Measurements from ENCODE around the gene SART1.

SART1 gene

DNA sequence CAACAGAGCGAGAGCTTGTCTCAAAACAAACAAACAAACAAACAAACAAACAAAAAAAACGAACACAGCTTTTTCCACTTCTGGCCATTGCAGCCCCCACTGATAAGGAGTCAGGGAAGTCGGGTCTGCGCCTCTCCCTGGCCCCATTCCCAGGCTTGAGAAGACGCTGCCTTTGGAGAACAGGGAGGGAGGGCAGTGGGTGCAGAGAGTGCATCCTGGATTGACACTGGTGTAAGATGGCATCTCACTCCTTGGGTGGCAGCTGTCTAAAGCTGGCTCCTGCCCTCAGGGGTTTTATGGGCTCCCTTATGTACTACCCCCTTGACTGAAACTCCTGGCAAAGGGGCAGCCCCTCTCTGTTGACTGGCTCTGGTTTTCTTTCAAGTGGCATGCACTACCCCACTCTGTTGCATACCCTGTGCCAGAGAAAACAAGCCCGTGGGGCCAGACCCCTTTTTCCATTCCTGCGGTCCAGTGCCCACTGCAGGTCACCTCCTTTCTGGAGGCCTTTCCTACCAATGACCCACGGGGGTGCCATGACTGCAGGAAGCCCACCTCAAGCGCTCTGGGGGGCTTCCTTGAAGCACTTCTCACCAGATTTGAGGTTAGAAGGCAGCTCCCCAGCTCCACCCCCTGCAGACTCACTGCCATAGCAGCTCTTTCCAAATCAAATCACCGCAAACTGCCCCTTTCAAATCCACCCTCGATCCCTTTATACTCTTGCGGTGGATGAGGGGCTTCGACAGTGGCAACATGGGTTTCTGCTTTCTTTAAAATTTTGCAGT is 29.6 kb upstream of the SART1 start:
- TF ChIP-seq REST (IDR thresholded peaks at IDR 0.05; ENCODE audit: low read depth) (no peak), CEBPB (IDR thresholded peaks at IDR 0.05) (no peak), TCF12 (IDR thresholded peaks at IDR 0.05; ENCODE audit: low read depth) (no peak), TAF1 (IDR thresholded peaks at IDR 0.05; ENCODE audit: low read depth) (no peak), FOXM1 (IDR thresholded peaks at IDR 0.05; ENCODE audit: borderline replicate concordance, low read depth) (no peak), EGR1 (IDR thresholded peaks at IDR 0.05) (no peak), ZBTB7A (IDR thresholded peaks at IDR 0.05; ENCODE audit: low read depth) (no peak), RAD21 (IDR thresholded peaks at IDR 0.05; ENCODE audit: low read depth) (no peak), TEAD4 (IDR thresholded peaks at IDR 0.05) (no peak), EP300 (IDR thresholded peaks at IDR 0.05; ENCODE audit: borderline replicate concordance) (no peak), NFIC (IDR thresholded peaks at IDR 0.05) (no peak)

DNA sequence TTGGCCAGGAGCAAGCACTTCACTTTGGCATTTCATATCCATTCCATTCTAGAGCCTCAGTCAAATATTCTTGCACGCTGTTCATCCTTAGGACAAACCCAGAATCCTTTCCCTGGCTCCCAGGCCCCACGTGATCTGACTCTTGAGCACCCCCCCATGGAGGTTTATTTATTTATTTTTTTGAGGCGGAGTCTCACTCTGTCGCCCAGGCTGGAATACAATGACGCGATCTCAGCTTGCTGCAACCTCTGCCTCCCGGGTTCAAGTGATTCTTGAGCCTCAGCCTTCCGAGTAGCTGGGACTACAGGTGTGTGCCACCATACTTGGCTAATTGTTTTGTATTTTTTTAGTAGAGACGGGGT is 29.0 kb upstream of the SART1 start:
- TF ChIP-seq, protein P1, sequence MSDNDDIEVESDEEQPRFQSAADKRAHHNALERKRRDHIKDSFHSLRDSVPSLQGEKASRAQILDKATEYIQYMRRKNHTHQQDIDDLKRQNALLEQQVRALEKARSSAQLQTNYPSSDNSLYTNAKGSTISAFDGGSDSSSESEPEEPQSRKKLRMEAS (IDR thresholded peaks at IDR 0.05), result no peak
- peak; percentile 85 for TF ChIP-seq USF1 (IDR thresholded peaks at IDR 0.05)

DNA sequence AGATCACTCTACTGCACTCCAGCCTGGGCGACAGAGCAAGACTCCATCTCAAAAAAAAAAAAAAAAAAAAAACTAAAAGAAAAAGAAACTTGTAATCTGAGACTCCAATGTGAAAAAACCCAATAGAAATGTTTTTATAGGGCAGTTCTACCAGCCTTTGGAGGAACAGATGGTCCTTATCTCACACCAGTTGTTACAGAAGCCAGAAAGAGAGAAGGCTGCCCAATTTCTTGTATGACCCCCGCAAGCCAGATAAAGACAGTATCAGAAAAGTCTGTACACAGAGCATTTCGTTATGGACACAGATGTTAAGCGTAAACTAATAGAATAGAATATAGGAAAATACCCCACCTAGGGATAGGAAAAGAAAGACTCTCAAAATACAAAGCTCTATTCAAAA is 27.5 kb upstream of the SART1 start:
- TF ChIP-seq EGR1 (IDR thresholded peaks at IDR 0.05) (no peak), EP300 (IDR thresholded peaks at IDR 0.05; ENCODE audit: borderline replicate concordance) (no peak), NFIC (IDR thresholded peaks at IDR 0.05) (no peak), CREB1 (IDR thresholded peaks at IDR 0.05; ENCODE audit: low read depth) (no peak), USF1 (IDR thresholded peaks at IDR 0.05) (no peak), CEBPB (IDR thresholded peaks at IDR 0.05) (no peak), FOXM1 (IDR thresholded peaks at IDR 0.05; ENCODE audit: borderline replicate concordance, low read depth) (no peak), ZBTB7A (IDR thresholded peaks at IDR 0.05; ENCODE audit: low read depth) (no peak)
- TF ChIP-seq, protein P1 (IDR thresholded peaks at IDR 0.05), result no peak

DNA sequence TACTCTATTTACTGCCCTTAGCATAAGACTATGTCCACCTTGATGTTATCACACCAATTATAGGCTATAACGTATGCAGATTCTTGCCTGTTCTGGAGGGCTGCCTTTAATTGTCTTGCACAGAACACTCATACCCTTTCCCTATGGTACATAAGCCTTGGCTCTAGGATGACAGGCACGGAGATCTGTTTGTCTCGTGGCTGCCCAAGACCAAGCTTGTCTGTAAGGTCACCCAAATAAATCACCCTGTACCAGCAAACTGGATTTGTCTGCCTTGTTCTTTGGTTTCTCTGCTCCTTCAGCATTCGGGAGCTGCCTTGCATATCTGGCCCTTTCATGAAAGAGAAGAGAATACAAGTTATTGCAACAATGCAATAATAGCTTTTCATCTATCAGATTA is 23.8 kb upstream of the SART1 start:
- TF ChIP-seq TAF1 (IDR thresholded peaks at IDR 0.05; ENCODE audit: low read depth), result no peak
- TF ChIP-seq RAD21 (IDR thresholded peaks at IDR 0.05; ENCODE audit: low read depth), result no peak
- no peak for TF ChIP-seq FOXM1 (IDR thresholded peaks at IDR 0.05; ENCODE audit: borderline replicate concordance, low read depth)
- no peak for TF ChIP-seq TEAD4 (IDR thresholded peaks at IDR 0.05)
- no peak for TF ChIP-seq EGR1 (IDR thresholded peaks at IDR 0.05)
- no peak for TF ChIP-seq YY1 (IDR thresholded peaks at IDR 0.05; ENCODE audit: low read depth)
- TF ChIP-seq REST (IDR thresholded peaks at IDR 0.05; ENCODE audit: low read depth), result no peak
- no peak for TF ChIP-seq USF1 (IDR thresholded peaks at IDR 0.05)
- TF ChIP-seq EP300 (IDR thresholded peaks at IDR 0.05; ENCODE audit: borderline replicate concordance), result no peak
- no peak for TF ChIP-seq CEBPB (IDR thresholded peaks at IDR 0.05)
- TF ChIP-seq ZBTB7A (IDR thresholded peaks at IDR 0.05; ENCODE audit: low read depth), result no peak
- TF ChIP-seq, protein P1 (IDR thresholded peaks at IDR 0.05), result no peak
- TF ChIP-seq NFIC (IDR thresholded peaks at IDR 0.05), result no peak
- TF ChIP-seq CREB1 (IDR thresholded peaks at IDR 0.05; ENCODE audit: low read depth), result no peak
- no peak for TF ChIP-seq TCF12 (IDR thresholded peaks at IDR 0.05; ENCODE audit: low read depth)

- no peak for TF ChIP-seq TAF1 (IDR thresholded peaks at IDR 0.05; ENCODE audit: low read depth)
- no peak for TF ChIP-seq EP300 (IDR thresholded peaks at IDR 0.05; ENCODE audit: borderline replicate concordance)
- no peak for TF ChIP-seq CREB1 (IDR thresholded peaks at IDR 0.05; ENCODE audit: low read depth)
- no peak for TF ChIP-seq YY1 (IDR thresholded peaks at IDR 0.05; ENCODE audit: low read depth)
- no peak for TF ChIP-seq FOXM1 (IDR thresholded peaks at IDR 0.05; ENCODE audit: borderline replicate concordance, low read depth)
- TF ChIP-seq EGR1 (IDR thresholded peaks at IDR 0.05), result no peak
- no peak for TF ChIP-seq USF1 (IDR thresholded peaks at IDR 0.05)
- no peak for TF ChIP-seq REST (IDR thresholded peaks at IDR 0.05; ENCODE audit: low read depth)
- TF ChIP-seq TEAD4 (IDR thresholded peaks at IDR 0.05), result no peak
- TF ChIP-seq, protein P1 (IDR thresholded peaks at IDR 0.05), result no peak
- TF ChIP-seq TCF12 (IDR thresholded peaks at IDR 0.05; ENCODE audit: low read depth), result no peak
- no peak for TF ChIP-seq CEBPB (IDR thresholded peaks at IDR 0.05)
- no peak for TF ChIP-seq RAD21 (IDR thresholded peaks at IDR 0.05; ENCODE audit: low read depth)
- TF ChIP-seq ZBTB7A (IDR thresholded peaks at IDR 0.05; ENCODE audit: low read depth), result no peak
- no peak for TF ChIP-seq NFIC (IDR thresholded peaks at IDR 0.05)
Measured at GRCh38 chr11:65941720-65942310, 19.7 kb upstream of the SART1 start.
